ENCODE results near the gene COL4A2.

DNA sequence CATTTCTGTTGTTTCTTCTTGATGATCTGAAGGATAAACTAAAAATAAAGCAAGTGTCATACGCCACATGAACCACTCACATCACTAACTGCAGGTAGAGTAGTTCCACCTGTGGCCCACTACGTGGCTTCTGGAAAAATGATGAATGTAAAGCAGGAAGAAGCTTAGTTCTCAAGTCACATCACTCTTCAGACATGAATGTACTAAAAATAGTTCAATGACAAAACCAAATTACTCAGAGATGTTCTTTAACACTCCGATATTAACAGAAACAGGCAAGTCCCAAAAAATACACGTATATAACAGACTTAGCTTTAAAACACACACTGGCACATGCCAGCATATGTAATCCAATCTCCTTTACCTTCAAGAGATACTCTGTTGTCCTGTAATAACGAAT lies 232.8 kb downstream of the COL4A2 start:
- no peak for TF ChIP-seq POLR2A (IDR thresholded peaks at IDR 0.05)
- TF ChIP-seq, protein P1, sequence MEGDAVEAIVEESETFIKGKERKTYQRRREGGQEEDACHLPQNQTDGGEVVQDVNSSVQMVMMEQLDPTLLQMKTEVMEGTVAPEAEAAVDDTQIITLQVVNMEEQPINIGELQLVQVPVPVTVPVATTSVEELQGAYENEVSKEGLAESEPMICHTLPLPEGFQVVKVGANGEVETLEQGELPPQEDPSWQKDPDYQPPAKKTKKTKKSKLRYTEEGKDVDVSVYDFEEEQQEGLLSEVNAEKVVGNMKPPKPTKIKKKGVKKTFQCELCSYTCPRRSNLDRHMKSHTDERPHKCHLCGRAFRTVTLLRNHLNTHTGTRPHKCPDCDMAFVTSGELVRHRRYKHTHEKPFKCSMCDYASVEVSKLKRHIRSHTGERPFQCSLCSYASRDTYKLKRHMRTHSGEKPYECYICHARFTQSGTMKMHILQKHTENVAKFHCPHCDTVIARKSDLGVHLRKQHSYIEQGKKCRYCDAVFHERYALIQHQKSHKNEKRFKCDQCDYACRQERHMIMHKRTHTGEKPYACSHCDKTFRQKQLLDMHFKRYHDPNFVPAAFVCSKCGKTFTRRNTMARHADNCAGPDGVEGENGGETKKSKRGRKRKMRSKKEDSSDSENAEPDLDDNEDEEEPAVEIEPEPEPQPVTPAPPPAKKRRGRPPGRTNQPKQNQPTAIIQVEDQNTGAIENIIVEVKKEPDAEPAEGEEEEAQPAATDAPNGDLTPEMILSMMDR (IDR thresholded peaks at IDR 0.05) = no peak

Measured in ovary (tissue), 3 donors.